Small intestine (tissue), 7 donors: ENCODE measurements around the gene MINDY4. TPM values are rescaled to one million over a fixed set of nuclear protein-coding genes. Genes with fewer than 3 reads are reported as not detected.
A peak's percentile ranks its signal among the peaks of the same experiment; 100 is the strongest.

ENCODE experiments used
- DNase-seq, 2 donors: peaks; one replicate each; pipeline versions ENCODE4 v3.0.0 to v3.0.0-alpha.2; 2013
- FAIRE-seq: peaks from 2 replicates; lab custom pipeline; 2012; peaks lifted over from hg19 to GRCh38; lab: Jason Lieb, UNC
- H3K27ac ChIP-seq, 3 donors: one replicate each; pipeline ENCODE4 v1.5.1; 2013; ENCODE audit warnings: low read length in 2 of 3, mild to moderate bottlenecking in 2 of 3, control low read depth in 1 of 3, inconsistent platforms in 1 of 3, low read depth in 1 of 3, moderate library complexity in 1 of 3
- H3K27me3 ChIP-seq, 3 donors: one replicate each; pipeline ENCODE4 v1.6.1; 2013; ENCODE audit warnings: low read length in 3 of 3, inconsistent platforms in 1 of 3; ENCODE audit not compliant: control insufficient read depth in 3 of 3, insufficient read depth in 3 of 3
- H3K36me3 ChIP-seq, 3 donors: one replicate each; pipeline ENCODE4 v1.6.1; 2013; ENCODE audit warnings: low read length in 3 of 3, inconsistent platforms in 1 of 3, low read depth in 1 of 3, mild to moderate bottlenecking in 1 of 3, moderate library complexity in 1 of 3; ENCODE audit not compliant: control insufficient read depth in 3 of 3, insufficient read depth in 2 of 3
- H3K4me1 ChIP-seq, 3 donors: one replicate each; pipeline ENCODE4 v1.6.1; 2013; ENCODE audit warnings: low read length in 2 of 3, inconsistent platforms in 1 of 3, low read depth in 1 of 3, mild to moderate bottlenecking in 1 of 3, moderate library complexity in 1 of 3; ENCODE audit not compliant: control insufficient read depth in 3 of 3, insufficient read depth in 2 of 3
- H3K4me3 ChIP-seq, 3 donors: one replicate each; pipeline ENCODE4 v1.5.1; 2013; ENCODE audit warnings: low read length in 3 of 3, control low read depth in 1 of 3, inconsistent platforms in 1 of 3, low read depth in 1 of 3, mild to moderate bottlenecking in 1 of 3, moderate library complexity in 1 of 3
- H3K9me3 ChIP-seq, 2 donors: one replicate each; pipeline ENCODE4 v1.6.1; 2013; ENCODE audit warnings: low read depth in 1 of 2, low read length in 1 of 2; ENCODE audit not compliant: control insufficient read depth in 2 of 2, insufficient read depth in 1 of 2
- WGBS, 3 donors: extraction: QIAGEN DNeasy Blood & Tissue Kit; methylation state at CpG; one replicate each; pipeline ENCODE4 v1.1.7; 2013; 5-methylcytosine and 5-hydroxymethylcytosine counted together
- polyA plus RNA-seq, 4 donors: library from polyadenylated mRNA; stranded (reverse) in 3 of 4; unstranded in 1 of 4; fragments of 200-250 nt in 3 of 4; fragments of 120-200 nt in 1 of 4; gene quantifications; one replicate each; pipeline versions ENCODE4 v1.2.1 to v1.2.3, GENCODE V29; 2013
- donor health status: healthy with polysubstance abuse.
- donor health status: control.
- donor health status: control.
- donor health status: Bipolar disorder and iron deficiency.
- donor health status: healthy.

Gene MINDY4
- polyA plus RNA-seq, 4 donors = 0.22 to 6.5 (median 1.9) TPM

GRCh38 chr7:30901856-30902255 is 130.6 kb downstream of the MINDY4 start:
- FAIRE-seq = no peak
- H3K9me3 ChIP-seq = no peaks in the 10 kb centered on the region
- 54 to 74% (median 56%) methylated on average over 2 of the region's 2 CpGs for WGBS, 3 donors
- no peak for DNase-seq
- H3K36me3 ChIP-seq = peaks cover 0 to 23% (median 0%) of the 10 kb centered on the region in 3 donors
- no peak overlapping the region for H3K4me3 ChIP-seq
- no peaks in the 10 kb centered on the region for H3K27me3 ChIP-seq
- peaks cover 0 to 32% (median 2%) of the 10 kb centered on the region in 3 donors for H3K4me1 ChIP-seq
- H3K27ac ChIP-seq = no peak overlapping the region

- 79 to 89% (median 85%) methylated on average over 9 to 11 of the region's 11 CpGs for WGBS, 3 donors
- no peak for FAIRE-seq
These were observed 131.2 kb downstream of the MINDY4 start for GRCh38 chr7:30902466-30902865.

GRCh38 chr7:30903146-30903545 is 131.9 kb downstream of the MINDY4 start:
- no peak for DNase-seq
- Histone ChIP-seq H3K4me3 (no peak overlapping the region), H3K9me3 (no peaks in the 10 kb centered on the region), H3K27me3 (no peaks in the 10 kb centered on the region), H3K4me1 (peaks cover 0 to 19% (median 0%) of the 10 kb centered on the region in 3 donors), H3K27ac (no peak overlapping the region), H3K36me3 (peaks cover 0 to 22% (median 0%) of the 10 kb centered on the region in 3 donors)
- no peak for FAIRE-seq
- 80 to 91% (median 91%) methylated on average over 7 to 8 of the region's 8 CpGs for WGBS, 3 donors

More at GRCh38 chr7:30902466-30902865, 131.2 kb downstream of the MINDY4 start:
- Histone ChIP-seq H3K27ac (no peak overlapping the region), H3K9me3 (no peaks in the 10 kb centered on the region), H3K4me3 (no peak overlapping the region), H3K4me1 (peaks cover 0 to 26% (median 0%) of the 10 kb centered on the region in 3 donors), H3K27me3 (no peaks in the 10 kb centered on the region), H3K36me3 (peaks cover 0 to 25% (median 0%) of the 10 kb centered on the region in 3 donors)
- DNase-seq = no peak

- Histone ChIP-seq H3K27ac (peak overlapping the region in 2 of 3 donors; percentile 19 to 56), H3K27me3 (no peaks in the 10 kb centered on the region), H3K9me3 (no peaks in the 10 kb centered on the region), H3K4me1 (peaks cover 0 to 12% (median 2%) of the 10 kb centered on the region in 3 donors), H3K4me3 (no peak overlapping the region), H3K36me3 (peaks cover 0 to 24% (median 0%) of the 10 kb centered on the region in 3 donors)
- FAIRE-seq = no peak
- DNase-seq = no peak
- WGBS, 3 donors = 52 to 79% (median 59%) methylated on average over 9 of the region's 9 CpGs
These were observed 133.3 kb downstream of the MINDY4 start for GRCh38 chr7:30904561-30904960.

GRCh38 chr7:30905078-30906012 is 134.1 kb downstream of the MINDY4 start:
- peak in 1 of 2 donors; percentile 79 for DNase-seq
- Histone ChIP-seq H3K4me1 (peaks cover 0 to 15% (median 3%) of the 10 kb centered on the region in 3 donors), H3K36me3 (peaks cover 0 to 24% (median 0%) of the 10 kb centered on the region in 3 donors), H3K4me3 (peak overlapping the region in 1 of 3 donors; percentile 44), H3K9me3 (no peaks in the 10 kb centered on the region), H3K27me3 (no peaks in the 10 kb centered on the region), H3K27ac (peak overlapping the region in 2 of 3 donors; percentile 36 to 56)
- 29 to 71% (median 32%) methylated on average over 15 of the region's 15 CpGs for WGBS, 3 donors
- no peak for FAIRE-seq

GRCh38 chr7:30906014-30906413 is 134.8 kb downstream of the MINDY4 start:
- Histone ChIP-seq H3K9me3 (no peaks in the 10 kb centered on the region), H3K4me3 (peak overlapping the region in 1 of 3 donors; percentile 44), H3K36me3 (peaks cover 0 to 23% (median 0%) of the 10 kb centered on the region in 3 donors), H3K27me3 (no peaks in the 10 kb centered on the region), H3K4me1 (peaks cover 0 to 21% (median 3%) of the 10 kb centered on the region in 3 donors), H3K27ac (peak overlapping the region in 2 of 3 donors; percentile 36 to 56)
- DNase-seq = peak in 1 of 2 donors; percentile 40
- 12 to 52% (median 35%) methylated on average over 7 of the region's 7 CpGs for whole genome bisulfite sequencing, 3 donors
- no peak for FAIRE-seq

- Histone ChIP-seq H3K4me1 (peaks cover 0 to 28% (median 3%) of the 10 kb centered on the region in 3 donors), H3K9me3 (no peaks in the 10 kb centered on the region), H3K36me3 (peaks cover 0 to 24% (median 0%) of the 10 kb centered on the region in 3 donors), H3K27ac (no peak overlapping the region), H3K4me3 (peak overlapping the region in 1 of 3 donors; percentile 44), H3K27me3 (no peaks in the 10 kb centered on the region)
- WGBS, 3 donors = 56 to 89% (median 59%) methylated on average over 9 to 11 of the region's 11 CpGs
- FAIRE-seq = no peak
- no peak for DNase-seq
These were observed 135.5 kb downstream of the MINDY4 start for GRCh38 chr7:30906515-30907240.
